Stimulated activated CD8-positive, alpha-beta memory T cell treated with anti-CD3 and anti-CD28 coated beads, Interleukin-4, amount 100 ng/mL, for 48 hours (primary cell): Measurements from ENCODE around the gene SLC25A20.

Experiments
- DNase-seq: peaks from one replicate; pipeline ENCODE4 v3.0.0-alpha.2; 2020

Gene SLC25A20

DNA sequence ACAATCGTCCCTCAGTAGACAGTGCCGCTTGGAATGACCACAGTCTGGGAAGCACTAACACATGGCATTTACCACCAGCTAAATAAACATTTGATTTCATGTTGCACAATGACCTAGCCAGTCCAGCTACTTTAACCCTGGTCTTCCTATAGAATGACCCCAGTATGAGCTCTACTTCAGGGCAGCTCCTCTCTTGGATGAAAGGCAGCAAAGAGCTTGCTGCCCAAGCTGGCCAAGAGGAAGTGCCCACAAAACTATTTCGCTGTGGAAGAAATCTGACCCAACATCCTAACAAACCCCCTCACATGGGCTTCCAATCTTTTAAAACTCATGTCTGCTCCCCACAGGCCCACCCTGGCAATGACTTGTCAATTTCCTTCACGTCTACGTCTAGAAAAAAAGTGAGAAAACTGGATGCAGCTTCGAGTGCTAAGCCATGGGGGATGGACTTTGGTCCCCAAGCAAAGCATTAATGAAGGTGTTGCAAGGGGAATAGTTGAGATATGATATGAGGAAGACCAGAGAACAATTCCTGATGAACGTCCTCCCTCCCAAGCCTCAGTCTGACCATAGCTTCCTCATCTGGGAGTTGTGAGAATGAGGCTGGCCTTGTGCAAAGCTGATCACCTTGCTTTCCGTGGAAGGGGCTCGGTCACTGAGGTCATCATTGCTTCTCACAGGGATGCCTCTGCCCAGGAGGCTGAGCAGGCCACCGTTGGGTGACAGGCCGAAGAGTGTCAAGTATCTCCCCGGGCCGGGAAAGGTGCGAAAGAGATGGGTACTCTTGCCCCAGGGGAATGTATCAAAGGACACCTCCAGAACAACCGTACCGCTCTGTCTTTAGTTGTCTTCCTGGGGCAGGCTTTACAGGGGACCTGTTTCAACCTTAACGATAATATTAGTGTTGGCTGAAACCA is 964 bp downstream of the SLC25A20 start:
- DNase-seq = peak; percentile 44

DNA sequence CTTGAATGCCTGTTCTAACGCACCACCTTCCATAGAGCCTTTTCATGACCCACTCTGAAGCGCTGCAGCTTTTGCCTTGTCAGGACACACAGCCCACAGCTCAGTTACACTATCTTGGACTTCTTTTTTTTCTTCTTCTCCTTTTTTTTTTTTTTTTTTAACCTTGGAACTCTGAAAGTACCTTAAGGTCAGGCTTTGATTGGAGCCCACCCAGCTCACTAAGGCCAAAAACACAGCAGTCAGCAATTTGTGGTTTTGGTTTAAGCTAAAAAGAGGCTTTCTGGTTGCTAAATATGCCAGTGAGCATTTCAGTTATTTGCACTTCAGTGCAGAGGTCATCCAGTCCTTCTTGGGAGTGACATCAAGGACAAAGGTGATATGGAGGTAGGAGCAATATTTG is 1.7 kb downstream of the SLC25A20 start:
- DNase-seq = no peak

DNA sequence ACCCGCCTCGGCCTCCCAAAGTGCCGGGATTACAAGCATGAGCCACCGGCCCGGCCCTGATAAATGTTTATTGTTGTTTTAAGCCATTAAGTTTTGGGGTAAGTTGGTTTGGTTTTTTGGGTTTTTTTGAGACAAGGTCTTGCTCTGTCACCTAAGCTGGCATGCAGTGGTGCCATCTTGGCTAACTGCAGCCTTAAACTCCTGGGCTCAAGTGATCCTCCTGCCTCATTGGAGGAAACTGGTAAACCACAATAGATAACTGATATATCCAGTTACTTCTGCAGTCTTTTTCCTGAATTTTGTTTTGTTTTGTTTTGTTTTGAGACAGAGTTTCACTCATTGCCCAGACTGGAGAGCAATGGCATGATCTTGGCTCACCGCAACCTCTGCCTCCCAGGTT is 4.2 kb downstream of the SLC25A20 start:
- no peak for DNase-seq

DNA sequence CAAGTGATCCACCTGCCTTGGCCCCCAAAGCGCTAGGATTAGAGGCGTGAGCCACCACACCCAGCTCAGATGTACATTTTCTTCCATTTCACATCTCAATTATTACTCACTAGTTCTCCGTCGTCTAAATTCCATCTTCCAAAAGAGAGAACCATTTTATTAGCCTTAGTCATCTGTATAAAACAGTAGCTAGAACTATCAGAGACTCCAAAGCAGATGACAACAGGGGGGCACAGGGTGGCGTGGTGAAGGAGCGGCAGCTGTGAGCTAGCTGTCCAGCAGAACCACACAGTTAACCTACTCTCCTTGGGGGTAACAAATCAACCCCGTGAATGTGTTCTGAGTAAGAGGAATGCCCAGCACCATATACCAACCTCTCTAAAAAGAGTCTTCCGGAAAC is 7.1 kb downstream of the SLC25A20 start:
- DNase-seq = no peak

DNA sequence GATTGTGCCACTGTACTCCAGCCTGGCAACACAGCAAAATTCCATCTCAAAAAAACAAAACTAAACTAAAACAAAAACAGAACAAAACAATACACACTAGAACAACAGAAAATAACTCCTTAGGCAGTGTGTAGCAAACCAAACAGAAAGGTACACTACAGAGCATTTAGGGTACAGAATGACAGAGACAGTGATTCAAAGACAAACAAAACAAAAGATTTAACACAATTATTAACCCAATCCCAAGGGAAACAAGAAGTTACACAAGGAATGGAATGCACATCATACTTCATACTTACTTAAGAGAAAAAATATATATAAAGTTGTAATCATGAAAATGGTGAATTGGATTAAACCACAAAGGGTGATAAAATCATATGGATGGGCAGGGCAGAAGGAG is 12.9 kb downstream of the SLC25A20 start:
- no peak for DNase-seq

DNA sequence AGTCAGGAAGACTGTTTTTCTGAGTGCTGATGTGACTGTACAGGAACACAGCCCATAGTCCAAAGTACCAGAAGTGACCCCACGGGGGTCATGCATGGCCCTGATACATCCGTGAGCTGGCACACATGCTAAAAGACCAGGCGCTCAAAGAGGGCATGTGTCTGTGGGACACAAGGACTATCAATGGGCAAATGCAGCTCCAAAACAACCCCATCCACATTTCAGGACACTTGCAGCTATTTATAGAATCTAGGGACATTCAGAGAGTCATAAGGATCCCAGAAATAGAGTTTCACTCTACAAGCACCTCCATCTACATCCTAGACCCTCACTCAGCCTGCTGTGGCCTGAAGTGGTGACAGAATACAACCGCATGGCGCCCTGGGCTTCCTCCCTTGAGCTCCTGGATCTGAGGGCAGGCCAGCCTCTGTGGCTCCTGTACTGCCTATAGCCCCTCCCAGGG is 17.0 kb downstream of the SLC25A20 start:
- no peak for DNase-seq

DNA sequence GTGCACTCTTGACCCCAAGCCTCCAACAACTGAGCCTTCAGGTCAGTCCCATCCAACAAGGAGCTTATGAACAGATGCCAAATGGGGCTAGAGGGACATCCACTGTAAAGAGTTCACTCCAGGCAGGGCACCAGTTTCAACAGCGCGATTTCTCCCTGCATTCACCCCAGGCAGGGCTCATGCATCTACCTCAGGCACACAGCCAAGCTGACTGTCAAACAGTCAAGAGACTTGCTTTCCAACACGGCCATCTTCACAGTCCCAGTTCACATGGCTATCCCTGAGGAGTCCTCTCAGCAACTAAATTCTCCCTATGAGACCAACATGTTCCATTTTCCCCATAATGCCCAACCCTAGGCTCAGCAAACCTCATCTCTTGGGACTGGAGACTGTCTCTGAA is 17.7 kb downstream of the SLC25A20 start:
- DNase-seq = no peak

DNA sequence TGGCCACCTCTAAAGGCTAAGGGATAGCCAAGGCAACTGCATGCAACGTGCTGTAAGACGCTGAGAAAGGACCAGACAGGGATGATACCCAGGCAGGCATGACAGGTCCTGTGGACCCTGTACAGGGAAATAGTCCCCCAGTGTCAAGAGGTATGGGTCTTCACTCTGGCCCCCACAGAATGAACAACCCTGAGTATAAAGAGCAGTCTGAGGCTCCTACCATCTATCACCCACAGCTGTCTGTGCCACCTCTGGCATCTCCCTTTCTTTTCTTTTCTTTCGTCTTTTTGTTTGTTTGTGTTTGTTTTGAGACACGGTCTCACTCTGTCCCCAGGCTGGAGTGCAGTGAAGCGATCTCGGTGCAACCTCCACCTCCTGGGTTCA is 18.7 kb downstream of the SLC25A20 start:
- no peak for DNase-seq

DNA sequence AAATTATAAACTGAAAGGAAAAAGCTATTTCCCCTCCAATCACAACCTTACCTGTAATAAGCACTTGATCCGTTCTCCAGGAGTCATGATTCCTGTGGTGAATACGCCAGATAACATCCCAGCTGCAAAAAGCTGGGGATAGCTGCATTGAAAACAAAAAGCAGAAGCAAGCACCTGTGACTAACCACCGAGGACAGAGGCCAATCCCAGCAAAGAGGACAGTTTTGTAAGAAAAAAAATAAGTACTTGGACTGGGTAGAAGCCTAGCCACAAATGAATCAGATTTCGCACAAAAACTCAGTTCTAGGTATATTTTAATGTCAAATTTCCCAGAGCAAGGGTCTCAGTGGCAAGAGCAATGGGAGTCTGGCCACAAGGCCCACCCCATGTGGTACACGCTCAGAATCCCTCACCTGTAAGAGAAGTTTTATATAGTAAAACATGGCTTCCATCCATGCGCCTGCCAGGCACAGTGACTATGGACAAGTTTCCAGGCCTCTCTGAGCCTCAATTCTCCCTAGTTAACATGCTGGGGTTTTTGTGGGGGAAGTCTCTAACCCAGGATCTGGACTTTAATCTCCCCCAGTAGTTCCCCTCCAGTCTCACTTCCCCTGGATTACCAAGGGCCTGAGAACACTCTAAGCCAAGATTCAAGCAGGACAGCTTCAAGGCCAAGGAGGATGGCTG is 19.2 kb downstream of the SLC25A20 start:
- no peak for DNase-seq

DNA sequence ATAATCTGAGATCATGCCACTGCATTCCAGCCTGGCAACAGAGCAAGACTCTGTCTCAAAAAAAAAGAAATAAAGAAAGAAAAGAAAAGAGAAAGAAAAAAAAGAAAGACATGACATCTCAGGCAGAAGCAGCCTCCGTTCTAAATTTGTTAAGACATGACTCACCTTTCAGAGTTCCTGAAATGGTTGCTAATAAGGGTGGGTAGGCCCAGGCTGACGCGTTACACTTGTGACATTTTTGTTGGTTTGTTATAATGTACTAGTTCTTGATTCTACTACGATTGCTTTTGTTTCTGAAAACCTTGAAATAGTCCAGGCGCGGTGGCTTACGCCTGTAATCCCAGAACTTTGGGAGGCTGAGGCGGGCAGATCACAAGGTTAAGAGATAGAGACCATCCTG is 21.0 kb downstream of the SLC25A20 start:
- no peak for DNase-seq

DNA sequence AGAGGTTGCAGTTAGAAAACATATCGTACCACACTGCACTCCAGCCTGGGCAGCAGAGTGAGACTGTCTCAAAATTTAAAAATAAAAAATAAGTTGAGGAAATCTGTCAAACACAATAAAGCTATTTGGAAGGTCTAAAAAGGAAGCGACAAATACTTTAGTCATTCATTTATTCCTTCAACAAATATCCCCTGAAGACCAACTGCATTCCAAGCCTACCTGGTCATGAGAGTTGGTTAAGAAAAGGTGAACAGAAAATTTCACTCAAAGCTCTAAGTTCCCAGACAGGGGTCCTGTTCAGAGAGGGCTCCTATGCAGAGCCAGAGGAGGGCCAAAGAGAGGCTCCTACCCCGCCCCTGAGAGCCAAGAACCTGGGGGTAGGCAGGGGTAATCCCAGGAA is 35.6 kb downstream of the SLC25A20 start:
- DNase-seq = no peak

DNA sequence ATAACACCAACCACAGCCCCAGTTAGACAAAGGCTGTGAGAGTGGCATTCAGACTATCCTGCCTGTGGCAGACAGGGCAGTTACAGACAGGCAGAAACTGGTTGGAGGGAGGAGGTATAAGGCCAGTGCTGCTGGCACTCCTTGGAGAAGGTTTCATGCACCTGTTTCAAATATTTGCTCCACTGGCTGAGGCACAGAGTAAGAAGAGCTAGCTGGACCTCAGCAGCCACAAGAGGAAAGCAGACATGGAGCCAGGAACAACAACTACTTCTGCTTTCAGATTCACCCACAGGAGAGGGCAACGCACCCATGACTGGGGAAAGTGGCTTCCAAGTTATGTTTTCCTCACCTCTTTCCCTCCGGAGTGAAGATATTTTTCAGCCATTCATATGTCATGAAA is 39.5 kb downstream of the SLC25A20 start:
- no peak for DNase-seq

DNA sequence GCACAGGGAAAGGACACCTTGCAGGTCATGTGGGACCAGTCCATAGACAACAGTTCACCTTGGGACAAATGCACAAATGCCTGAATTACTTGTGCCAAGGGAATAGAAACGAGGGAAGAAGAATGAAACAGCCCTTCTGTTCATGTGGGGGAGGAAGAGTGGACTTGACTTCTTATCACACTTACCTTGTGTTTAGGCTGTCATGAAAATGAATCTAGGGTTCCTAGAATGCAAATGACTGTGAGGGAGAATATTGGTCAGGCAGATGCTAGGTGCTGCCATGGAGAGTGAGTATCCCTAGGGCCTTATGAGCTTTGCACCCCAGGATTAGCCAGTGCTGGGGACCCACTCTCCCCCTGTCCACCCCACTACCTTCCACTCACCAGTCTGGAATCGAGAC is 40.0 kb downstream of the SLC25A20 start:
- DNase-seq = no peak

DNA sequence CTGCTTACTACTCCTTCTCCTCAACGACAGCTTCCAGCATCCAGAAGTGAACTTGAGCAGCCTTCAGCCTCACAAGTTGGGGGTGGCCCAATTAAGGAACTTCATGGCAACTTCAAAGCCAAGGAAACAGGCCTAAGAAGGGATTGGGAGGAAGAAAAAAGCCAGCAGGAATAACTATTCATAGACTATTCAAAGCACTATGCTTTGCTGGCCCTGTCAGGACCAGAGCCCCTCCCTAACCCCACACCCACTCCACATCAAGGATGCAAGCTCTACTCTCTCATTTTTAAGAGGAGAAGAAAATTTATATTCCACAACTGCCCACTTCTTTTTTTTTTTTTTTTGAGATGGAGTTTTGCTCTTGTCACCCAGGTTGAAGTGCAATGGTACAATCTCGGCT is 41.0 kb downstream of the SLC25A20 start:
- no peak for DNase-seq

DNA sequence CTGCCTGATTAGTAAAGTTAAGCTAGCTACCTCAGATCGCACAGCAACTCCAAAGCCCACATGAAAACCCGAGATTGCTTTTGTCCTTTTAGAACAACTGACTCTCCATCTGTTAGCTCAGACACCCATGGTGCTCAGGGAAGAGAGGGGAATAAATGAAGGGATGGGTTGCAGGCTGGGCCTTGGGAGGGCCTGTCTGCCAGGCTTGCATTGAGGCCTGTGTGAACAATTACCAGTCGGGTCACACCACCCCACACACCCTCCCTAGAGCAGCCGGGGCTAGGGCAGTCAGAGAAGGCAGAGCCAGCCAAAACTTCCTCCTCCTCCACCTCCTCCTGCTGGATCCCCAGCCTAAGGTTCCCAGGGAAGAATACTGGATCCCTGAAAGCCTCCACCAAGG is 42.2 kb downstream of the SLC25A20 start:
- DNase-seq = no peak

DNA sequence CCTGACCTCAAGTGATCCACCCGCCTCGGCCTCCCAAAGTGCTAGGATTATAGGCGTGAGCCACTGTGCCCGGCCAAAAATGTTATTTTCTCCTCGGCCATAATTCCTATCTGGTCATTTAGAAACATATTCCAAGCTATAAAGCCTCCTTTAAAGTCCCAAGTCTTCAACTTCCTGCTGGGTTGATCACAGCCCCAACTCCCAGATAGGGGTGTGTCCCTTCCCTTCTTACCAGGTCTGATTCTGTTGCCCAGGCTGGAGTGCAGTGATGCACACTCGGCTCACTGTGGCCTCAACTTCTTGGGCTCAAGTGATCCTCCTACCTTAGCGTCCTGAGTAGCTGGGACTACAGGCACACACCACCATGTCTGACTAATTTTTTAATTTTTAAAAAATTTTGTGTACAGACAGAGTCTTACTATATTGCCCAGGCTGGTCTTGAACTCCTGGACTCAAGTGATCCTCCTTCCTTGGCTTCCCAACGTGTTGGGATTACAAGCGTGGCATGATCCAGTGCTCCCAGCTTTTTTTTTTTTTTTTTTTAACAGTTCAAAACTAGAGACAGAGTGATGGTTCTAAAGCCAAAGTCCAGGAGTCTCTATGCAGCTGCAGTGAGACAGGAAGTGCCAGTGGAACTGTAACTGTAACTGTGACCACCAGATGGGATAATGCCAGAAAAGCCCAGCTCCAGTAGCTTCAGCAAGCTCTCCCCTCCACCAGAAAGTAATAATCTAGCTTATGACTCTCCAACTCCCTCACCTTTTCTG is 42.8 kb downstream of the SLC25A20 start:
- no peak for DNase-seq

DNA sequence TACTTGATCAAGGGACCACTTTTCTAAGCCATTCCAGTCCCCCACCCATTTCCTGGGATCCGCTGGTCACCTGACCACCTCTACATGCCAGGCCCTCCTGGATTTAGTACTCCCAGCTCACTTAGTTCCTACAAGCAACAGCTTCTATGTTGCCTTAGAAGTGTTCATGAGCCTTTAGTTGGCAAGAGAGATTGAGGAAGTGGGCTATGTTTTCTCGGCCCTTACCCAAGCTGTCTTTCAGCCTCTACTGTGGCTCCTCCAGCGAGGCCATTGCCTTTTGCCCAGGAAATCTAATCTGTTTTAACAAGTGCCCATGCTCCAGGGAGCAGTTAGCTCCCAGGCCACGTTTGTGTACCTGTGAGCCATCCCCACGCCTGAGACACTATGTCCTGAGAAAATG is 46.5 kb downstream of the SLC25A20 start:
- no peak for DNase-seq

DNA sequence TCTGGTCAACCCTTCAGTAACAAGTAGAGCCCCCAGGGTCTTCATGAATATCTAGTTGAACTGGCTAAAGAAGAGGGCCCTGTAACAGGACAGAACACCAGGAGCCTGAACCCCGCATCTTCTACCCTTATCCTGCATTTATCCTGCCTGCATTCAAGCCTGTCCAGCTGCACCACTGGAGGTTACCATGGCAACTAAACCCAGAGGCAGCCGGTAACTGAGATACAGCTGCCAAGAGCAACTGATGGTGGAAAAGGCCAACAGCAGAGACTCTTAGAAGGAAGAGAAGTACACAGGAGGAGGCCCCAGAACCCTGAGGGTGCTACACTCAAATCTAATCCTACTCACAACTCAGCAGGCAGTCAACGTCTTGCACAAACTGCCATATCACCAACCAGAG is 47.3 kb downstream of the SLC25A20 start:
- DNase-seq = no peak

DNA sequence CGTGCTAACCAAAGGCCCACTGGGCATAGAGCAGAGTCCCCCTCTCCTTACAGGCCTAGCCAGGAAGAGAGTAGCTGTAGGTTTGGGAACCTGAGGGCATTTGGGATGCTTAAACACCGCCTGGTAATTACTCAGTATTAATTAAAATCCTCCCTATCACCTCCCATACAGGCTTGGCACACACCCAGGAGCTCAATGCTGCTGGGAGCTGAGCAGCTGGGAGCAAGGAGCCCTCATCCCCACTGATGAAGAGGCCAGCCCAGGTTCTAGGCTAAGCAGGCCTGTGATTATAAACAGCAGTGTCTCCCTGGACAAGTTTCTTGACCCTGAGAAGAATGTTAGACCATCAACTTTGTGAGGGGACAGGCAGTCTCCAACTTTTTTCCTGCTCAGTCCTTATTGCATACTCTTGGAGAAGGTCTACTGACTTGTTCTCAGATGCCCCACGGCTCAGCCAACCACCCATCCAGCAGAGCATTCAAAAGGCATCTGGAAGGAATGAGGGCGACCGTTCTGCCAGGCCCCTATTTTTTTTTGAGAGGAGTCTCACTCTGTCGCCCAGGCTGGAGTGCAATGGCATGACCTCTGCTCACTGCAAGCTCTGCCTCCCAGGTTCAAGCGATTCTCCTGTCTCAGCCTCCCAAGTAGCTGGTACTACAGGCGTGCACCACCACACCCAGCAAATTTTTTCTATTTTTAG is 49.7 kb downstream of the SLC25A20 start:
- no peak for DNase-seq

DNA sequence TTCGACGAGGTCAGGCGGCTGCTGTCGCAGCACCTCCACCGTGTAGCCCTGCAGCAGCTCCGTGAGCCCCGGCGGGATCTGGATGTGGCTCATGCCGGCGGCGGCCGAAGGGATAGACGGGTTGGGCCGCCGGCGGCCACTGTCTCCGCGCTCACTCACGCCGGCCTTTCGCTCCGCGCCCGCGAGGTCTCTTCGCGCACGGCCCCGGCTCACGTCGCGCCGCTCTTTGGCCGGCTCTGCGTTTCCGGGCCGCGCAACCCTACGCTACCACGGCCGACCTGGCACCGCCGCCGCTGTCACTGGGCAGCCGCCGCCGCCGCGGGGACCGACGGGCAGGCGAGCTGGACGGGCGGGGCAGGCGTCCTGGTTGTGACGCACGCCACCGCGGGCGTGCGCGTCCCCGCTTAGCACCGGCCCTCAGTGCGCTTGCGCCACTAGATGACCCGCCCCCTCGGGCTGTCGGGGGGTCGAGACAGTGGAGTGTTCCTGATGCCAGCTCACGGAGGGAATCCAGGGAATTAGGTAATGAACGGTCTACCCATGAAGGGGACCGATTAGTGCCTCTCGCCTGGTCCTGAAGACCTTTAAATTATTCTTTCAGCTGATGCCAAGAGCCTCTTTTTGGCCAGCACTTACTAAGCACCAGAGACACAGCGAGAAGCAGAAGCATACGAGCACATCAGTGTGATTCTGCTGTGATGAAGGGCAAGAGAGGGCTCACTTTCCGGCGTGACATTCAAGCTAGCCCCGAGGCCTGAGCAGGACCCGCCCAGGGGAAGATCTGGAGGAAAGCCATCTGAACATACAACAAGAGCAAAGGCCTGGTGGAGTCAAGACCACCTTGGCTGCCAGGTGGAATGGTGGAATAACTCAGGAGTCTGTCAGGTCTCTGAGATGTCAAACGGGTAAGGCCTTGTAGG is 50.9 kb downstream of the SLC25A20 start, which contains the start of gene PRKAR2A:
TSS of gene PRKAR2A (minus strand) at position 371 of the 920 bp plus-strand sequence. CDS start at position 93, 278 bp downstream.
- DNase-seq = peak; percentile 88

DNA sequence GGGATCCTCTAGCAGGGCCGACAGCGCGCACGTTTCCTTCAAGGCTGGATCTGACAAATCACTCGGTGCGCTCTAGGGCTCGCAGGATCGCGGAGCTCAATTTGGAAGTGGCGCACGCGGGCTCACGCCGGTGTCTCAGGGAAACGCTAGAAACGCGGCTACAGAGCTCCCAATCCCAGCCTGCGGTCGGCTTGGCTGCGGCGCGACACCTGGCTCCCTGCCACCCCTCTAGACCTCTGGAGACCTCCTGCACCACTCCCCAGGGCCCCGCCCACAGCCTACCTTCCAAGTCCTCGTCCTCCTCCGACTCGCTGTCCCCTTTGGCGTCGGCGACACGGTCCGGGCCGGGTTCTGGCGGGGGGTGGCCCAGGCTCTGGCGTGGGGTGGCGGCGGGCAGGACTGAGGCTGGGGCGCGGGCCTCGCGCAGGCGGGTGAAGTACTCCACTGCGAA is 51.6 kb downstream of the SLC25A20 start:
- peak; percentile 71 for DNase-seq

DNA sequence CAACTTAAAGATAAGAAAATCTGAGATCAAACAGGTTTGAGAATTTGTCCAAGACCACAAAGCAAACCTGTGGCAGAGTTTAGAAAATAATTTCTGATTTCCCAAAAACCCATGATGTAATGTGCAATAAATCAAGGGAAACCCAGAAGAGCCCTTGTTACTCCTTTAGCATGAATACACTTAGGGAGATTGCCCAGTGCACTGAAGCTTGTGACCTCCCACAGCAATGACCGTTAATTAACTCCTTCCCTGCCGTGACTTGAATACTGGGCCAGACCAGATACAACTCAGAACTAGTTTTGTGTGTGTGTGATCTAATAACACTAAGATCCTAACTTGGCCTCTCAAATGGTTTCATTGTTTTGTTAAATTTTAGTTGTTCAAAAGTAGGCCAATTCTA is 53.5 kb downstream of the SLC25A20 start:
- no peak for DNase-seq
